ENCODE data around the gene CCIN.

CCIN gene

DNA sequence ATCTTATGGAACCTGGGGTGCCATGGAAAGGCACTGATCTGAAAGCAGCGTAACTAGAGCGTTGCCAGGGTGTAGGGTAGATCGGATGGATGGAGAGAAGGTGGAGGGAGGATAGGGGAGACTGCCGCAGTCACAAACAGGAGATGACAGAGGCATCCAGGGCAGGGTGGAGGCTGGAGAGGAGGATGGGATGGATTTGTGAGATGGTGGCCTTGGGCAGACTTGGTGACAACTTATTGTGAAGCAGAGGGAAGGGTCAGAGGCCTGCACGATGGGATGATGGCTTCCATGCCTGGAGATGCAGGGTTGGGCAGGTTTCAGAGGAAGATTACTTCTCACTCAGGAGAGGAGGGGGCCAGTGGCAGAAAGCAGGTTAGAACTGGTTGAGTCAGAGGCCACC is 30.3 kb upstream of the CCIN start:
- no peak for DNase-seq (ENCODE audit: low read depth, low spot score)
- H3K4me3 ChIP-seq (ENCODE audit: low read length) = no peak overlapping the region

DNA sequence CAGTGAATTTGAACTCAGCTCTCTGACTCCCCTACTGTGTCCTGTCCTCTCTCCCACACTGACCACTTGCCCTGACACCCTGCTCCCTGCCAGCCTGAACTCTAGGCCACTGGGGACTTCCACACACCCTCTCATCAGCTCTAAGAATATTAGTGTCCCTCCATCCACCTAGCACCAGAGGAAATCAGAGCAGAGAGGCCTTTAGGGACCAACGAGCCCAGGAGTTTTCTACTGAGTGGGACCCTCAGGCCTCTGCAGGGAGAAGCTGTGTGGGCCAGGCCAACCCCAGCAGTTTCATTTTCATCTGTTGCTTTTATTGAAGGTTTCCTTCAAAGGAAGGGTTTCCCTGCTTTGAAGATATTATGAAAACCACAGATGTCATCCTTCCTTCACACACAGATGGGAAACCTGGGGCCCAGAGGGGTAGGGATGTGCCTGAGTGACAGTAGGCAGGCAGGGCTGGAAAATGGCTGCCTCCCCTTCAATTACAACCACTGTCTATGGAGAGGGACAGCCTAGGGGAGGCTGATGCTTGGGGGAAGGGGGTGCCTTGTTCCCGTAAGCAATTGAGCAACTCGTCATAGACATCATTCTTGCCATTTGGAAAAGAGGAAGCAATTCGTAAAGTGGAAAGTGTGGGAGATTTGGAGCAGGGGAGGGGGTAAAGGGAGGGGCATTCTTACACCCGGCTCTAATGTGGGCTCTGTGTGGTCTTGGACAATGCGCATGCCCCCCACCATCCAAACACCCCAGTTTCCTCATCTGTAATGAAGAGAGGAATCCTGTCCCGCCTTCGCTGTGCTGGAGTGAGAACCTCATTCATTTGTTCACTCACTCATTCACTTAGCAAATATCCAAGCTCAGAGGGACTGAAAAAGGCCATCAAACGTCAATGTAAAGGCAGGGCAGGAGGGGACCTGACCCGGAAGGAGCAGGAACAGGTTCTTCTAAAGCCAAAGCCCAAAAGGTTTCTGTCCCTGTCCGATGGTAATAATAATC is 28.8 kb upstream of the CCIN start:
- peak overlapping the region; percentile 20 for H3K4me3 ChIP-seq (ENCODE audit: low read length)
- DNase-seq (ENCODE audit: low read depth, low spot score) = peak; percentile 86

DNA sequence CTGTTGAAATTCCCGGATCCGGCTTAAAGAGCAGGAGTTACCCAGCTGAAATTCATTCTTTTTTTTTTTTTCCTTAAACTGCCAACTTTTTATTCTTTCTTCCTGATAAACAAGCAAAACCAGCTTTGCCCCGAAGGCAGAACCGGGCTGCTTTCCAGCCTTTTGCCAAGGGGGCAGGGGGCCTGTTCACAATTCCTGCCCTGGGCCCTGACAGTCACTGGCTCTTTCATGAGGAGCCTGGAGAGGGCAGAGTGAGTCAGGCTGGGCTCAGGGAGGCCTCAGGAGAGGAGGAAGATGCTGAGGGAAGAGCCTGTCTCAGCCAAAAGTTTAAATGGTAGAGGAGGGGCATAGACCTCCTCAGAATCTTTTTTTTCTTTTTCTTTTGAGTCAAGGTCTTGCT is 27.9 kb upstream of the CCIN start:
- no peak for DNase-seq (ENCODE audit: low read depth, low spot score)

DNA sequence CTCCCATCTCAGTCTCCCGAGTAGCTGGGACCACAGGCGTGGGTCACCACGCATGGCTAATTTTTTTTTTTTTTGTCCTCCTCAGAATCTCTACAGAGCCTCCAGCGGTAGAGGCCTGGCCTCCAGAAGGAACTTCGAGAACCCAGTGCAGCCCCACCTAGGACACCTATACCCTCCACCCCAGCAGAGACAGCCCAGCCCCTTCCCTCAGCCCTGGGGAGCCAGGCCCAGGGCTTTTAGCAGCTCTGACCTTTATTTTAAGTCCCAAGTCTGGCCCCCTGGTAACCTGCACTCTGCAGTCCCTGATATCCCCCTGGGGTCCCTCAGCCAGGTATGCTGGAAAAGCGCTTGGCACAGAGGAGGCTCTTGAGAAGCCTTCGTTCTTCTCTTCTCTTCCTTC is 27.4 kb upstream of the CCIN start:
- no peak overlapping the region for H3K4me3 ChIP-seq (ENCODE audit: low read length)
- no peak for DNase-seq (ENCODE audit: low read depth, low spot score)

More for the DNA sequence above, 27.9 kb upstream of the CCIN start:
- no peak overlapping the region for H3K4me3 ChIP-seq (ENCODE audit: low read length)

DNA sequence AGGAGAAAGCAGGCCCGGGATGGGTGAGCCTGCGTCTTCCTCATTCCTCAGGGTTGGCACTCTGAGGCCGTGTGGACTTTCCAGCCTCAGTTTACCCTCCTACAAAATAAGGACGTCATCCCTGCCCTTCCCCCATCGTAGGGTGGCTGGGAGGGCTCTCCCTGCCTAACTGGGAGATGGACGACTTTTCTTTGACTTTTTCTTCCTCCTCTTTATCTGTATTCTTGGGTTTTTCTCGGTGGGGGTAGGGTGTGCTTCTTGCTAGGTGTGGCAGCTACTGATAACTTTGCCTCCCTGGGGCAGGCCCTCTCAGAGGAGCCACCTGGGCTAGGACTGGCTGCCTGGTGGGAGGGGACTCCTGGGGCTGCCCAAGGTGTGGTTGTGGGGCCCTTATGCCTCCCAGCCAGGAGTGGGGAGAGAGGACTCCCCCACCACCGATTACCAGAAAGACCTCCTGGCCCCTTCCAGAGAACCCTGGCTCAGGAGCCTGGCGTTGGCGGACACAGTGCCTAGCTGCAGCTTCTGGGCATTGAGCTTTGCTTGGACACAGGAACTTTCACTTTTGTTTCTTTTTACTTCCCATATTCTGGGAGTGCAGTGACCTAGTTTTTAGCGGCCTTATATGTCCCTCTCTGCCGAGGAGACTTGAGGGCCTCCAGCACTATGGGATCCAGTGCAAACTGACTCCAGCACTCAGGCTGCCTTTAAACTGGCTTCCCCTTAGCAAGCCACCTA is 26.5 kb upstream of the CCIN start:
- H3K4me3 ChIP-seq (ENCODE audit: low read length) = no peak overlapping the region
- DNase-seq (ENCODE audit: low read depth, low spot score) = no peak

DNA sequence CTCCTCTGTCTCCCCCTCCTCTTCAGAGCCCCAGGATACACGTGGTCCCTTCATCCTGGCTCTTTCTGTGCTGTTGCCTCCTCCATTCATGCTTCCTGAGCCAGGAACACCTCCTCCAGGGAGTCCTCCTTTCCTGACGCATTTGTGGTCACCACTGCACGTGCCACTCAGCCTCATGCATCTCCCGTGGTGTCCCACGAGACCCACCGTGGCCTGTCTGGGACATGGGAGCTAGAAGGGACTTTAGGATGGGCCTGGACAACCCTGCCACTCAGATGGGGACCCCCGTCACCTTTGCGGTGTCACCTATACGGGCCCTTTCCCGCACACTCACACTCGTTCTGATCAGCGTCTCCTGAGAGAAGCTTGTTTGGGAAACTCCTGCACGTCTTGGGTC is 25.9 kb upstream of the CCIN start:
- H3K4me3 ChIP-seq (ENCODE audit: low read length) = no peak overlapping the region
- no peak for DNase-seq (ENCODE audit: low read depth, low spot score)

DNA sequence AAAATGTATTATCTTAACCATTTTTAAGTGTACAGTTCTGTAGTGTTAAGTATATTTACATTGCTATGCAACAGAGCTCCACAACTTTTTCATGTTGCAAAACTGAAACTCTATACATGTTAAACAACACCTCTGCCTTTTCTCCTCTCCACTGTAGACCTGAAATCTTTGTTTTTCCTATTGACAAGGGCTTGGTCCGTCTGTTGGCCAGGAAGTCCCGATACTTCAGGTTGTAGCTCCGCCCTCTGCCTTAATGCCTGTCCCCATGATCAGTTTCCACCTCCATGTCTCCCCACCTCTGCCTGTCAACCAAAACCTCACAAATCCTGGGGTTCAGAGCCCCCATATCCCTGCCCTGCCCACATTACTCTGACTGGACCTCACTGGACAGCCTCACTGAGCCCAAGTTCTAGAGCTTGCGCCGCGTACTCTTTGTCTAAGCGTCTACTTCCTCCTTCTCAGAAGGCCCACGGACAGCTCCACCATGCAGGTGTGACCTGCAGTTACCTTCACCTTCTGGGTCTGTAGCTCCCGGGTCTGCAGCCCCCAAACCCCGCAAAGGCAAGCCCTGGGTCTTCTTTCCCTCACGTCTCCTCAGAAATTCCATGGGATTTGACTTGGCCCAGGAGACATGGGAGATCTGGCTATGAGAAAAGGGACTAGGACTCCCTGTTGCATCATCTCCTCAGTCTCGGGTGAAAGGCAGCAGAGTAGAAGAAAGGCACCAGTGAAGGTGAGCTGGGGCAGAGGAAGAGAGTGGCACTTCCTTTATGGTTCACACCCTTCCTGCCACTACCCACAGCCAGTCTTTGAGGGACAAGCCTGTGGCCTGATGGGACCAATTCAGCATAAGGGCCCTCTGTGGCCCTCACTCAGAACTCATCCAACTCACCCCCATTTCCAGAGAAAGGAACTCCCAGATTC is 24.6 kb upstream of the CCIN start:
- no peak for DNase-seq (ENCODE audit: low read depth, low spot score)
- no peak overlapping the region for H3K4me3 ChIP-seq (ENCODE audit: low read length)

DNA sequence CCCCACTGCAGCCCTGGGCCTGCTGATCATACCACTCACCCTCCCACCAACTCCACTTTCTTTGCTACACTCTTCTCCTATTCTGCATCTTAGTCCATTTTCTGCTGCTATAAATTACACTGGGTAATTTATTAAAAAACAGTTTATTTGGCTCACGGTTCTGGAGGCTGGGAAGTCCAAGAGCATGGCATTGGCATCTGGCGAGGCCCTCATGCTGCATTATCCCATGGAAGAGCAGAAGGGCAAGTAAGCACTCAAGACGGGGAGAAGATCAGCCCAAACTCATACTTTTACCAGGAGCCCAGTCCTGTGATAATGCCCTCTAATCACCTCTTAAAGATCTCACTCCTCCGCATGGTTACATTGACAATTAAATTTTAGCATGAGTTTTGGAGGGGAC is 23.2 kb upstream of the CCIN start:
- DNase-seq (ENCODE audit: low read depth, low spot score) = no peak
- H3K4me3 ChIP-seq (ENCODE audit: low read length) = no peak overlapping the region

DNA sequence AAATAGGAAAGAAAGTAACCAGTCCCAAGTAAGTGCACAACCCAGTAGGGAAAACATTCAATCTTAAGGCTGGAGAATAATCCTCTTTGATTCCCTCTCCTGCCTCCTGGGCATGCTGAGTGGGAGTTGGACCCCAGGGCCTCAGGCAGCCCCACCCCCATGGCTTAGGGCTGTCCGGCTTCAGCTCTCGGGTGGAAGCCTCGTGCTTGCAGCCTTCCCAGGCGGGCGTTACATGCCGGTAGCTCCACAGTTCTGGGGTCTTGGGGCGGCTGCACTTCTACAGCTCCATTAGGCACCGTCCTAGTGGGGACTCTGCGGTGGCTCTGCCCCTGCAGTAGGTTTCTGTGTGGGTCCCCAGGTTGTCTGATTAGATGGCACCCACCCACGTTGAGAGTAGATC is 22.5 kb upstream of the CCIN start:
- H3K4me3 ChIP-seq (ENCODE audit: low read length) = no peak overlapping the region
- no peak for DNase-seq (ENCODE audit: low read depth, low spot score)

DNA sequence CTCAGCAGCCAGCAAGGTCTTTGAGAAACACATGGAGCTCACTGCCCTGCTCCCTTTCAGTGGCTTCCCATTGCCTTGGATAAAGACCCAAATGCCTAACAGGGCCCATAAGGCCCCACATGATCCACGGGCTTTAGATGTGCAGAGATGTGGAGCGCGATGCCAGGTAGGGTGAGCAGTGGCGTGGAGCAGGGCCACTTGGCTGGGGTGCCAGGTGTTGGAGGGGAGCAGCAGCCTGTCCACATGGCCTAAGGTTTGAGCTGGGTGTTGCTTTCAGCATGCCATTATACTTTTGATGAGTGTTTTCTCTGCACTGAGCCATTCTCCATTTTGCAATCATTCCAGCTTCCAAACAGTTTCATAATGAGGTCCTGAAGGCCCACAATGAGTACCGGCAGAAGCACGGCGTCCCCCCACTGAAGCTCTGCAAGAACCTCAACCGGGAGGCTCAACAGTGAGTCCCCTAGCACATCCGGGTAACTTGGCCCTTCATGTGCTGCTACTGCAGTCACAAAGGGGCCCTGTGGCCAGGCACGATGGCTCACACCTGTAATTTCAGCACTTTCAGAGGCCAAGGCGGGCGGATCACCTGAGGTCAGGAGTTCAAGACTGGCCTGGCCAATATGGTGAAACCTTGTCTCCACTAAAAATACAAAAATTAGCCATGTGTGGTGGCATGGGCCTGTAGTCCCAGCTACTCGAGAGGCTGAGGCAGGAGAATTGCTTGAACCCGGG is 21.6 kb upstream of the CCIN start:
- H3K4me3 ChIP-seq (ENCODE audit: low read length) = no peak overlapping the region
- no peak for DNase-seq (ENCODE audit: low read depth, low spot score)

DNA sequence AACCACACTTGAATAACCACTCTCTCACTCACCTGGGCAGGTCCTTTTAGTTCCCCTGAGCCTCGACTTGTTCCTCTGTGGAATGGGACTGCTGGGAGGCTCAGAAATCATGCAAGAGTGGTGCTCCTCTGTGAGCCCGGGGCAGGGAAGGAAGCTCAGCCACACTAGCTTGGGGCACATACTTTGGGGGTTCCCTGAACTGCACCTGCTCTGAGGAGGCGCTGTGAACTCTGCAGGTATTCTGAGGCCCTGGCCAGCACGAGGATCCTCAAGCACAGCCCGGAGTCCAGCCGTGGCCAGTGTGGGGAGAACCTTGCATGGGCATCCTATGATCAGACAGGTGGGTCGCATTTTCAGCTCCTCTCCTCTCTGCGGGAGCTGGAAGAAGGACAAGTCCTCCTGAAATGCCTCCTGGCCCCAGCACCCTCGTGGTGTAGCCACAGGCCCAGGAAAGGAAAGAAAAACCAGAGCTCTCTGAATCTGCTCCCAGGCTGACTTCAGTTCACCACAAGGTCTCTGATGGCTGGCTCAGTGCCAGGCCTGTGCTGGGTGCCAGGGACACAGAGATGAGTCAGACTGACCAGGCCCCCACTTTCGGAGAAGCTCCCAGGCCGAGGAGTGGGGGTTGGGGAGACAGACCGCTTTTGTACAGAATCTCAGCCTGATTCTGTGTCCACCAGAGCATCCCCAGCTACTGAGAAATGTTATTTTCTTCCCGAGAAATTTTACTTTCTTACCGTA is 20.7 kb upstream of the CCIN start:
- H3K4me3 ChIP-seq (ENCODE audit: low read length) = no peak overlapping the region
- DNase-seq (ENCODE audit: low read depth, low spot score) = peak; percentile 53

DNA sequence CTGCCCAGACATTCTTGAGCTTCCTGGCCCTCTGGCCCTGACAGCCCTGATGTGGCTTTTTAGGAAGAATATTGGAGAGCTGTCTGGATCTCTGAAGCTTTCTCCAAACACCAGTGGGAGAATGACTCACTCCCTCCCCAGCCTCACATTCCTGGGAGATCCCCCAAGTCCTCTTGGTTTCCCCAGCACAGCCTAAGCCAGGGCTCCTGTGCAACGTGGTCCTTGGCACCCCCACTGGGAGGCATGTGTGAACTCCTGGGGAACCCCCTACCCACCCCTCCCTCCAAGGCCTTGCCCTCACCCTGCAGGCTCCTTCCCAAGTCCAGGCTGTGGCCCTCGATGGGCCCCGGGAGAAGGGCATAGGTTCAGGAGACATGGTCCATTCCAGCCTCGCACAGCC is 20.0 kb upstream of the CCIN start:
- H3K4me3 ChIP-seq (ENCODE audit: low read length) = no peak overlapping the region
- DNase-seq (ENCODE audit: low read depth, low spot score) = no peak

DNA sequence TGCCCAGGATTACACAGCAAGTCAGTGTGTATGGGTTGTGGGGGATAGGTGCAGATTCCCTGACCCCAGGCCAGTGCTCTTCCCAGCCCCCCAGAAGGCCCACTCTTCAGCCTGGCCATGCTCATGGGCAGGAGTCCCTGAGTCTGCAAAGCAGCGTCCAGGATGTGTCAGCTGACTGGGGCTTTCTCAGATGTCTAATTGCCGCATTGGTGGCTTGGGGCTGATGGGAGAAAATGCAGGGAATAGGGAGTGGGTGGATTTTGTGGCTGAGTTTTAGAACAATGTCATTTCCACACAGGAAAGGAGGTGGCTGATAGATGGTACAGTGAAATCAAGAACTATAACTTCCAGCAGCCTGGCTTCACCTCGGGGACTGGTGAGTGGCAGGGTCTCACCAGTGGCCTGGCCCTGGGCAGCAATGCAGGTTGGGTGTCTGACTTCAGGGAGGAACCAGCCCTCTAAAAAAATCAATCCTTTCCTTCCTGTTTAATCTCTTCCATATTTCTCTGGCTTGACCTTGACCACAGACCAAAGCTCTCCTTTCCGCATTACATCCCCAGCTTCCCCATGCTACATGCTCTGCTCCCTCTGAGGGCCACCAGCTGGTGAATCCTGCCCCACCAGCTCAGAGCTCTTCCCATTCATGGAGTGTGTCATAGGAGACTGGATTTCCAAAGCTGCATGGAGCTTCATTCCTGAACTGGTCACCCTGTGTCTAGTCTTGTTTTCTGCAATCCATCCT is 18.4 kb upstream of the CCIN start:
- peak overlapping the region; percentile 75 for H3K4me3 ChIP-seq (ENCODE audit: low read length)
- no peak for DNase-seq (ENCODE audit: low read depth, low spot score)

DNA sequence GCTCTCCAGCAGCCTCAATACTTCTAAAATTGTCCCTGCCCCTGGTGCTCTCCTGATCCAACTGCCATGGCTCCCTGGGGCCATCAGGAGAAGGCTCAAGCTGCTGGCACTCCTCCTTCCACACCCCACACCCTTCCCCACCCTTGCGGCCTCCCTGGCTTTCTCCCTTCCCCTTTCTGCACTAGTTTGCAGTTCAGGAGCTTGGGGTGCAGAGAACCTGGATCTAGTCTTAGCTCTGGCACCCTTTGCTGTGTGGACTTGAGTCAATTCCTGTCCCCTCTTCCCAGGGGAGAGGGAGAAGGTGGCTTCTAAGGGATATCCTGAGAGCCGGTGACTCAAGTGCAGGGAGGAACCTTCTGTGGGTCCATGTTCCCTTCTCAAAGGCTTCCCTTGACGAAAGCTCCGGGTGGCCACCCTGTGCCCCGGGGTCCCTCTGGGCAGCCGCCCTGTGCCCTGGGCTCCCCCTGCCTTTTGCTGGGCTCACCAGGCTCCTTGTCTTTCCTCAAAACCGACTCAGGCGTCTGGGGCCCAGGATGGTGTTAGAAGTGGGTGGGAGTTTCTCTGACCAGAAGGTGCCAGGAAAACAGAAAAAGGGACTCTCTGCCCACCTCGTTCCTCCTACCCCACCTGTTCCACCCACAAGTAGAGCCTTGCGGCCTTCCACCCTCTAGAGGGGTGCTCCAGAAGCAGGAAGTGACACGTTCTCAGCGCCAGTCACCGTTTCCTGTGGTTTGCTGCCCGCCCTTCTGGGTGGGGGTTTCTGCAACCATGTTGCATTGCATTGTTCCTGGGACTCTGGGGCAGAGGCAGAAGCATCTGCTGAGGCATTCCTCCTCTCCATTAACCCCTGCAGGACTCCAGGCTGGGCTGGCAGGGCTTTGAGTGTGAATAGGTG is 17.6 kb upstream of the CCIN start:
- peak overlapping the region; percentile 75 for H3K4me3 ChIP-seq (ENCODE audit: low read length)
- DNase-seq (ENCODE audit: low read depth, low spot score) = peak; percentile 96

DNA sequence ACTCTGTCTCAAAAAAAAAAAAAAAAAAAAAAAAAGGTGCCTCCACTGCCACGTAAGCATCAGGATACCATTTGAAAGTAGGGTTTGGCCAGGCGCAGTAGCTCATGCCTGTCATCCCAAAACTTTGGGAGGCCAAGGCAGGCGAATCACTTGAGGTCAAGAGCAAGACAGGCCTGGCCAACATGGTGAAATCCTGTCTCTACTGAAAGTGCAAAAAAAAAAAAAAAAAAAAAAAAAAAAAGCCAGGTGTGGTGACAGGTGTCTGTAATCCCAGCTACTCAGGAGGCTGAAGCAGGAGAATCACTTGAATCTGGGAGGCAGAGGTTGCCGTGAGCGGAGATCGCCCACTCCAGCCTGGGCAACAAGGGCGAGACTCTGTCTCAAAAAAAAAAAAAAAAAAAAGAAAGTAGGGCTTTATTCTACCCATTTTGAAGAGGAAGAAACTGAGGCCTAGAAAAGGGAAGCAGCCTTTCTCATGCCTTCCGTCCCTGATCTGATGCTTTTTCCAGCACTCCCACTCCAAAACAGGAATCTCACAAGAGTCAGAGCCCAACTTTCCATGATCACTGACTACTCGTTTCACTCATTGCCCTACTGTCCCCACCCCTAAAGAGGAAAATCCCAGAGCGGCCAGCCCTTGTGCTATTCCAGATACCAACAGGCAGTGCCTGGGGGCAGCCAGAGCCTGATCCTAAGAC is 16.3 kb upstream of the CCIN start:
- H3K4me3 ChIP-seq (ENCODE audit: low read length) = no peak overlapping the region
- DNase-seq (ENCODE audit: low read depth, low spot score) = no peak

DNA sequence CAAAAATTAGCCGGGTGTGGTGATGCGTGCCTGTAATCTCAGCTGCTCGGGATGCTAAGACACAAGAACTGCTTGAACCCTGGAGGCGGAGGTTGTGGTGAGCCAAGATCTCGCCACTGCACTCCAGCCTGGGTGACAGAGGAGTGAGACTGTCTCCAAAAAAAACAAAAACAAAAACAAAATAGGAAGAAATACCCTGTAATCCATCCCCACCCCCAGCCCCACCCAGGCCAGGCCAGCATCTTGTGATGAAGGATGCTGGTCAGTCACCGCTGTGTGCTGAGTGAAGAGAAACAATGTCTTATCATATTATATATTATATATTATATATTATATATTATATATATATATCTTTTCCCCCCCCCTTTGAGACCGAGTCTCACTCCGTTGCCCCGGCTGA is 15.4 kb upstream of the CCIN start:
- no peak for DNase-seq (ENCODE audit: low read depth, low spot score)
- H3K4me3 ChIP-seq (ENCODE audit: low read length) = no peak overlapping the region

Measured in Jurkat, Clone E6-1 (cell line).